Left hindlimb (tissue), 1 donor: Measurements from ENCODE around the gene HOMEZ.
A peak's percentile ranks its signal among the peaks of the same experiment; 100 is the strongest.
"Not testable (repeated sequence)": the region's sequence is repeated elsewhere in the genome, so short reads cannot be mapped to it uniquely, and the experiment has no call there.

Source experiments
- DNase-seq: peaks from one replicate; pipeline ENCODE4 v3.0.0-alpha.2; 2018

HOMEZ gene

DNA sequence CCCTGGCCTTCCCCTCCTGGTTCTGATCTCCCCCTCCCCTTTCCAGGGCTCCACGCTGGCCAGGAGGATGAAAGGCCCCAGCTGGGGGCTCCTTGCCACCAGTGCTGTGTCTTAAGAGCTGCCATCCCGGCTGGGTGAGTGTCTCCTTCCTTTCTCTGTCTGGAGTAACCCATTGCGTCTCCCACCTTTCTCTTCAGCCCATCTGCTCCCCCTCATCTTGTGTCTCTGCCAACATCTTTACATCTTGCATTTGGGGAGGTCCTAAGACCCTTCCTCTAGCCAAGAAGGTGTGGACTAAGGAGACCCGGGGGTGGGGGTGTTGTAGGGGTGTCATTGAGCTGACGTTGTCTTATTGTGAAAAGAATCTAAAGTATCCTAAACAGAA lies 21.2 kb upstream of the HOMEZ start:
- no peak for DNase-seq

DNA sequence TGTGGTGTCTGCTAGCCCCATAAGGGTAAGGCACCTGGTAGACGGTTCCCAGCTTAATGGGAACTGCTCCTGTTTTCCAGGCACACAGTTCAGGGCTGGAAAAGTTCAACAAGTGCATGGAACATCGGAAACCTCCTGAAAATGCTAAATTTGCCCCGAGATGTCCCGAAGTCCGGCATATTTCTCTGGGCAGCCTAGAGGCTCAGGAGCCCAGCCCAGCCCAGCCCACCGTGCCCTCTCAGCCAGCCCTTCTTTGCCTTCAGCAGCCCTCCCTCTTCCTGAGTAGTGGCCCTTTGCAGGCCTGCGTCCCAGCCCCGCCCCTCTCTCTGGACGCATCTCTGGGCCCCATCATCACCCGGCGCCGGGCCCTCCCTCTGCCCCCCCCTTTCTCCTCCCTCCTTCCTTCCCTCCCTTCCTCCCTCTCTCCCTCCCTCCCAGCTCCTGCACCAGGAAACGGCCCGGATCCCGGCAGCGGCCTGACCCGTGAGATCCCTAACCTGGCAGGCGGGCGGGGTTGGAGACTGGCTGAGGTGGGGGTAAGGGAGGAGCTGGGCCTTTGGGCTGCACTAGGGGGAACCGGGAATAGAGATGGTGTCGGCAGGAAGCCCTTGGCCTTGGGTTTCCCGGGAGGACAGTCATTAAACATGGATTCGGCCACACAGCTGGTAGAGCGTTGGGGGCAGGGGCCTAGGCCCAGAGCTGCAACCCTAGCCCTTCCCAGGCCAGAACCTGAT lies 20.6 kb upstream of the HOMEZ start, which contains the start of gene BCL2L2:
Gene BCL2L2 (plus strand): TSS at position 422 of the 734 bp plus-strand sequence. CDS start 935 bp downstream, outside the sequence.
- DNase-seq = peak; percentile 96

DNA sequence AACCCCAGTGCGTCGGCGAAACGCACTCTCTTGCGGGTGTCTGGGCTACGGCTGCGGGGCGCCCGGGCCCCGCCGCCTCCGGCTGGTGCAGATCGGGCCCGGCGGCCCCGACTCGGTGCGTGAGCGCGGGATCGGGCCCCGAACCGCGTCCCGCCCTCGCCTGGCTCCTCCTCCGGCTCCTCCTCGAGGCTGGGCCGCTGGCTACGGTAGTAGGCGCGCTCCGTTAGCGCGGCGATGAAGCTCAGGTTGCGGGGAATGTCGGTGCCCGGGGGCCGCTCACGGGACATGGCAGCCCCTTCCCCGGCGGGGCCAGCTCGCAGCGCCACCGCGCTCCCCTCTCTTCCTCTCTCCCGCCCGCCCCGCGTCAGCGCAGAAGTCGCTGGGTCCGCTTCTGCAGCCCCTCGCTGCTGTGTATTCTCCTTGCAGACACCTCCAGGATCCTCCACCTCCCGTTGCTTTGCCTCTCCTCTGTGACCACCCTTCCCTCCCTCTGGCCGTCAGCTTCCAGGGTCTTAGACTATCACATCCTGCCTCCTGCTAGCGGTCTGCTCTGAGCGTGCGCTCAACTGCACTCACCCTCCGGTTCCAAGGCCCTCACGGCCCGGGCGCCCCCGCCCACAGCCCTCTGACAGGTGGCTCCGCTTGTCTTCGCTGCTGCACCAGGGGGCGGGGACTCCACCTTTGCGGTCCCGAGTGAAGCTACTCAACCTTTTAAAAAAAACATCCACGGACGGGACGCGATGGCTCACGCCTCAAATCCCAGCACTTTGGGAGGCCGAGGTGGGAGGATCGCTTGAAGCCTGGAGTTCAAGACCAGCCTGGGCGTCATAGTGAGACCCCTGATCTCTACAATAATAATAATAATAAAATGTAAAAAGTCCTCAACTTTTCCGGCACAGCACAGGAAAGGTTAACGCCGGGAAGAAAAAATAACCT lies 16.6 kb upstream of the HOMEZ start, which contains the start of gene PPP1R3E:
Gene PPP1R3E (minus strand): TSS at position 570 of the 936 bp plus-strand sequence. CDS start 283 bp downstream, at position 287.
- peak; percentile 73 for DNase-seq

DNA sequence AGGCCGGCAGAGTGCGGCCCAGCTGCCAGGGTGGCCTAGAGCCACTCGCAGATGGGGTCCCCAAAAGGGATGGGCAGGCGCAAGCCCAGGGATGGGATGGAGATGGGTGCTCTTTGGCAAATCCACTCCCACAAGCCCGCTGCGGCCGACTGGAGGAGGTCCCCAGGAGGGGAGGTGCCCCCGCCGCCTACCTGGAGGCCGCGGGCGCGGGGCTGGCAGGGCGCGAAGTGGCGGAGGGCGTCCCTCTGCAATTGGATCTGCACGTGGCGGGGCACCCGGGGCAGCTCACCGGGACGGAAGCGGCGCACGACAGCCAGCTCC lies 16.0 kb upstream of the HOMEZ start:
- no peak for DNase-seq

DNA sequence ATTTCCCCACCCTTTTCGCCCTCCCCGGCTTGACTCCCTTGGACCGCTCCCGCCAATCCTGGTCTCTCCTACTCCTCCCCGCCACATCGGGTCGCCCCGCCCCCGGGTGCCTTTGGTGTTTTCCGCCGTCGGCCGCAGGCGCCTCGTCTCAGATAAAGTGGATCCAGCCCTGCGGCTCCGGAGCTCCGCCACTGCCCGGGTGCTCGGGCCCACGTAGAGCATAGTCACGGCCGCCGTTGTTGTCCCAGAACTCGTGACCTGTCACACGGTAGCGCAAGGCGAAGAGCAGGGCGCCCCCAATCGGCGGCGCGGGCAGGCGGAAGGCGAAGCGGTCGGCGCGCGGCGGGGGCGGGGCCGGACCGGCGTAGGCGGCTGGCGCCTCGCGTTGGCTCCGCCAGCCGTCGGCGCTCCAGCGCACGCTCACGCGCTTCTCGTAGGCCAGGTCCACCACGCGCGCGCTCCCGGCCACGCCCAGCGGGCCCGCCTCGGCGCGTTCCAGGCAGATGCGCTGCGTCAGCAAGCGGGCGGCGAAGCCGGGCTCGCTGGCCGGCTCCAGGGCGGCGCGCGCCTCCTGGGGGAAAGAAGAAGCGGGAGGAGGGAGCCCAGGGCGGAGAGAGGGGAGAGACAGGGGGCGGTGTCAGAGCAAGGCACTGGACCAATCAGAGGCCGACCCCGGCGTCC lies 15.5 kb upstream of the HOMEZ start:
- peak; percentile 99 for DNase-seq

DNA sequence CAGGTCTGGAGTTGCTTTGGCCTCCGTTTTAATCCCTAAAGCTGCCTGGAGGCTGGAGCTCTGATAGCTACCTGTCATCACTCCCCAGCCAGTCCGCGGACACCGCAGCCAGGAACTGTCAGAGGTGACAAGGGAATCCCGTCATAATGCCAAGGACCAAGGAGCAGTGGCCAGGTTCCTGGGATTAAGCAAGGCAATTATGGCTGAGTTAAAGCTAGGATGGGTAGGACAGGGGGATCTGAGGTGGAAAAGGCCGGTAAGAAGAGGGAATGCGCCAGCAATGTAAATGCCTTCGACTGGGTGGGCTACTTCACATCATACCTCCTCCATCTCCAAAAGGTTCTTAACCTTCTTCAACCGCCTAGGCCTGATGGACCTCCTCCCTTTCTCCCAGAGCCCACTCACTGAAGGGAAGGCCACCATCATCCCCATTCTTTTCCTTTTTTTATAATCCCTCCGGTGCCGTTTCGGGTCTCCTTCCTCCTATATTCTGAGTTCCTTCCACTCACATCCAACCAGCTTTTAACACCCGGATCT lies 14.8 kb upstream of the HOMEZ start:
- DNase-seq = no peak

DNA sequence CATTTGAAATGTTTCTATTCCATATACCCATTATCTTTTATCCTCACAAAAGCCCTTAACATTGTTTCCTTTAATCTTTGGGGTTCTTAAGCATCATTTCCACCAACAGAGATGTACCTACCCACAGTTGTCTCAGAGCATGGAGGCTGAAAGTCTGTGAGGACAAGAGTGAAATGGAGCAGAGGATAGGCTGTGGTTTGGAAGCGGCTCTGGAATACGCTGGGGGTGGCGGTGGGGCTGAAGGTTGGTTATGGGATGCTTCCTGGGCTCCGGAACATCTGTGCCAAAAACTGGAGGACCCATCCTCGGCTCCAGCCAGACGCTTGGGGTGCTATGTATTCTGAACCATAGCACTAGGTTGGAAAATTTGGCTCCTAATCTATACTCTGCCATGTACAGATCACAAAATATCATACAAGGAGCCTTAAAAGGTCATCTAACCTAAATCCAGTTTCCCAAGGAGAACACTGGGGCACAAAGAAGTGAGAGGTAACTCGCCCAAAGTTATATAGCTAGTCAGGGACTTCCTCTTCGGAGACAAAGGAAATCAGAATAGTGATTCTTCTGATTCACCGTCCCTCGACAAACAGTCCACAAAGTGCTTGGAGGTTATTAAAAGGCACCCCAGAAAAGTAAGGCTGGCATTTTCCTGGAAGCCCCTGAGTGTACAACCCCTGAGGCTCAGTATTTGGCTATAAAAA lies 14.2 kb upstream of the HOMEZ start:
- no peak for DNase-seq

DNA sequence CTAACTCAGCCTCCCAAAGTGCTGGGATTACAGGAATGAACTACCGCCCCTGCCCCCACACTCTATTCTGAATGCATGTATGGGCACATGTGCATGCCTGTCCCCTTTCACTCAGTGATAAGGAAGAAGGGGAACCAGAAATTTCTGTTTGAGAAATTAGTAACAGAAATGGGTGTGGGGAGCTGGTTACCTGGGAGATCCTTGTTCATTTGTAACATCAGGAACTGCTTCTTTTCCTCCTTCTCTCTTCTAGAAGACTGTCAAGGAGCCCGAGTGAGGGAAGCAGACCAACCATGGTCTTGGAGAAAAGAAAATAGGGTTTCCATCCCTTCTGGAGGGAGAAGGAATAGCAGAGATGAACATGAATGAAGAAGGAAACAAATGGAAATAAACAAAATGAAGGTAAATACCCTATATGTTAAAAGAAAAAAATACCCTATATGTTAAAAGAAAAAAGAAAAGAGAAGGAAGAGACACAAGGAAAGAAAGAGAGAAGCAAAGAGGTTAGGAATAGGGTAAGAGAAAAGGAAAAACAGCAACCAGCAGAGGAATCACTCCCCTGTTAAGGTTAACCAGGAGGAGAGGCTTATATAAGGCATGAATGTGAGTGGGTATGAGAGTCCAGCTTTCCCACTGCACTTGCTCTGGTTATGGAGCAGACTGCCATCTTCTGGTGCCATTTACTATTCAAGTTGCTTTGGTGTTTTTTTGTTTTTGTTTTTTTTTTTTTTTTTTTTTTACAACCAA lies 13.5 kb upstream of the HOMEZ start:
- no peak for DNase-seq

DNA sequence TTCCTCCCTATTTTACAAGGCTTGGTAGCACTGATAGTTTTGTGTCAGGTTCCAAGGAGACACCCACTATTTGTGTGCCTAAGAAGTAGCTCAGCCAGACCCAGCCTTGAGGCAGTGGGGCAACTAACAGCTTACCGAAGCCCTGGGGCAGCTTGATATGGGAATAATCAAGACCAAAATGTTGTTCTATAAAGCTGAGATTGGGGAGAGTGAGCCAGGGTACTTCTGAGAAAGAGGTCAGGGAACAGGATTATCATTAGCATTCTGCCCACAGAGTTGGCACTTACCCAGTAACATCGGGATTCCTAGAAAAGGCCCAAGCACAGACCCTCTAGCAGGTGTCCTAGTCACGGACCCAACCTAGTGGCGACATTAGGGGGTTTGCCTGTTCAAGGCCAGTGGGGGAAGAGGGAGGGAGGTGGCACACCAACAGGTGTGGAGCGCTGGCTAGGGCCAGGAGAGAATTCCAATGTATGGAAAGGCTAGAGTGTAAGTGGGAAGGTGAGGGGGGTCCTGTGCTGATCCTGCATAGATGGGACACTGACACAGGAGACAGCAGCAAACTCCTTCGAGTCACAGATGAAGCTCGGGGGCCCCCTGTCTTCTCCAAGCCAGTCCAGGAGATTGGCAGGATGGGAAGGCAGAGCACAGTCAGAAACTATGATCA lies 11.8 kb upstream of the HOMEZ start:
- DNase-seq = no peak

DNA sequence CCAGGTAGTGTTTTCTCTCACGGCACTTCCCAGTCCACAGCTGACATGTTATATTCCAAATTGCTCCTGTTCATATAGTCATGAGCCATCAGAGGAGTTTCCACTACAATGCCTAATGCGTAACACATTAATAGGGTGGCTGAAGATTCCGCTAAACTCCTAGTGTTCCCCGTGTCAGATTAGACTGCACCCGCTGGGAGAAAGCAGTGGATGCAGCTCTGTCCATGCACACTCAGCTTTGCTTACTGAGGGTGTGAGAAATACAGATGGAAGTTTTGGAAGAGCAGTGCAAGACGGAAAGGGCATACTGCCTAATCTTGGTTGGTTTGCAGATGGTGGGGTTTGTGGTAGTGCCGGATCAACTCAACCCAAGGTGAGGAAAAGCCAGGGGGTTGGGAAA lies 11.2 kb upstream of the HOMEZ start:
- no peak for DNase-seq

DNA sequence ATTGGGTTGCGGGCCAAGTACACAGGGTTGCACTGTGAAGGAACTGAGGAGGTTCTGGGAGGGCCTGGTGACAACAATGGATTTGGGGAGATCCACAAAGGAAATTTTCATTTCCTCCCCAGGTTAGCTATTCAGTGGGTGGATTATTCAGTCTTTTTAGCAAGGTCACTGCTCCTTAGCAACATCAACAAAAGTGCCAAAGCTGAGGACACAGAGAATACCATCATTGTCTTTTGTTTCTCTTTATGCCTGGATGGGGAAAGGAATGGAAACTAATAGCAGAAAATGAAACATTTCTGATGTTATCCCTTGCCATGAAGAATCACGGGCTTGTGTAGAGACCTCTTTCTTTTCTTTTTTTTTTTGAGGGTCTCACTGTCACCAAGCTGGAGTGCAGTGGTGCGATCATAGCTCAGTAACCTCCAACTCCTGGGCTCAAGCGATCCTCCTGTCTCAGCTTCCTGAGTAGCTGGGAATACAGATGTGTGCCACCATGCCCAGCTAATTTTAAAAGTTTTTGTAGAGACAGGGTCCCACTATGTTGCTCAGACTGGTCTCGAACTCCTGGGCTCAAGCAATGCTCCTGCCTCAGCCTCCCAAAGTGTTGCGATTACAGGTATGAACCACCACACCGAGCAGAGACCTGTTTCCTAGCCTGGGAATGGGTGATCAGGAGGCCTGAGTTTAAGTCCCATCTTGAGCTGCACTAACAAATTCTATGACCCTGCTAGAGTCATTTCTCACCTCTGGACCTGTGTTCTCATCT lies 10.3 kb upstream of the HOMEZ start:
- DNase-seq = no peak

DNA sequence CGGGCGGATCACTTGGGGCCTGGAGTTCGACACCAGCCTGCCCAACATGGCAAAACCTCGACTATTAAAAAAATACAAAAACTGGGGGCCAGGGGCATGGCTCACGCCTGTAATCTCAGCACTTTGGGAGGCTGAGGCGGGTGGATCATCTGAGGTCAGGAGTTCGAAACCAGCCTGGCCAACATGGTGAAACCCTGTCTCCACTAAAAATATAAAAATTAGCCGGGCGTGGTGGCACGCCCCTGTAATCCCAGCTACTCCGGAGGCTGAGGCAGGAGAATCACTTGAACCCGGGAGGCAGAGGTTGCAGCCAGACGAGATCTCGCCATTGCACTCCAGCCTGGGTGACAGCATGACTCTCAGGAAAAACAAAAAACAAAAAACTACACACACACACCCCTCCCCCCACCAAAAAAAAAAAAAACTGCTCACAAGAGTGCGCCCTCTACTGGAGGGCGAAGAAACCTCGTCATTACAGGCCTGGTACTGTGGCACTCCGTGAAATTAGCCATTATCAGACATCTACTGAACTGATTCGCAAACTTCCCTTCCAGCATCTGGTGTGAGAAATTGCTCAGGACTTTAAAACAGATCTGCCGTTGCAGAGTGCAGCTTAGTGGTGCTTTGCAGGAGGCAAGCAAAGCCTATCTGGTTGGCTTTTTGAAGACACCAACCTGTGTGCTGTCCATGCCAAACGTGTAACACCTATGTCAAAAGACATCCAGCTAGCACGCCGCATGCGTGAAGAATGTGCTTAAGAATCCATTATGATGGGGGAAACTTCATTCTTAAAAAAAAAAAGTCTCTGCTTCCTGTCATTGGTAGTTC lies 9.0 kb upstream of the HOMEZ start:
- no peak for DNase-seq

DNA sequence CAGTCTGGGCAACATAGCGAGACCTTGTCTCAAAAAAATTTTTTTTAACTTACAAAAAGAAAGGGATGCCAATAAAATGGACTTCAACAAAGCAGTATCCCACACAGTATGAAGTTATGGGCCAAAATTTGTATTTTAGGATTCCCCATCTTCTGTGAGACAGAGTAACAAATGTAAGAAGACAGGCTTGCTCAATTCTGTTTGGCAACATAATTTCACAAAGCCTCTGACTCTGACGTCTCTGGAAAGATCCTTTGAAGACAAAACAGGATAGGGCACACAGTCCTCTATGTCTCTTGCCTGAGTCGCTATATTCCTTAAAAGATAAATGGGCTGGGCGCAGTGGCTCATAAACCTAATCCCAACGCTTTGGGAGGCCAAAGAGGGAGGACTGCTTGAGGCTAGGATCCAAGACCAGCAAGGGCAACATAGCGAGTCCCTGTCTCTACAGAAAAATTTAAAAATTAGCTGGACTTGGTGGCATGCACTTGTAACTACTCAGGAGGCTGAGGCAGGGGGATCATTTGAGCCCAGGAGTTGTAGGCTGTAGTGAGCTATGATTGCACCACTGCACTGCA lies 1.1 kb upstream of the HOMEZ start:
- DNase-seq = no peak

DNA sequence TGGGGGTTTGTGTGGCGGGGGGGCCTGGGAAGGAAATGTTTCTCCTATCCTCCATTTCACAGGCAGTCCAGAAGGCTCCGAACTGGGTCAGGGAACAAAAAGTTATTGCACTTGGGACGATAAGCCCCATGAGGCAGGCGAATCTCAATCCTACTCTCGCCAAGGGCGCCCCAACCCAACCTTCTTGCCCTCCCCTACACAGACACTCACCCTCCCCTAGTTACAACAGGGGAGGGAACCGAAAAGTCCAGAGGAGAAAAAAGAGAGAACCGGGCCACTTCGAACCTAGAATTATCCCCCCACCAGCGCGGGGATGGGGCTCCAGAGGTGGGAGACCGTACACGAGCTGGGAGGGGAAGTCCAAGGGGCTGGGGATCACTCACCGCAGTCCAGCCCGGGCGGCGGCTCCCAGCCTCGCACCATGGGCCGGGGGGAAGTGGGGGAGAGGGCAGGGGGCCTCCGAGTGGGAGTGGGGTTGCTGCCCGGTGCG lies 357 bp downstream of the HOMEZ start:
- peak; percentile 45 for DNase-seq

DNA sequence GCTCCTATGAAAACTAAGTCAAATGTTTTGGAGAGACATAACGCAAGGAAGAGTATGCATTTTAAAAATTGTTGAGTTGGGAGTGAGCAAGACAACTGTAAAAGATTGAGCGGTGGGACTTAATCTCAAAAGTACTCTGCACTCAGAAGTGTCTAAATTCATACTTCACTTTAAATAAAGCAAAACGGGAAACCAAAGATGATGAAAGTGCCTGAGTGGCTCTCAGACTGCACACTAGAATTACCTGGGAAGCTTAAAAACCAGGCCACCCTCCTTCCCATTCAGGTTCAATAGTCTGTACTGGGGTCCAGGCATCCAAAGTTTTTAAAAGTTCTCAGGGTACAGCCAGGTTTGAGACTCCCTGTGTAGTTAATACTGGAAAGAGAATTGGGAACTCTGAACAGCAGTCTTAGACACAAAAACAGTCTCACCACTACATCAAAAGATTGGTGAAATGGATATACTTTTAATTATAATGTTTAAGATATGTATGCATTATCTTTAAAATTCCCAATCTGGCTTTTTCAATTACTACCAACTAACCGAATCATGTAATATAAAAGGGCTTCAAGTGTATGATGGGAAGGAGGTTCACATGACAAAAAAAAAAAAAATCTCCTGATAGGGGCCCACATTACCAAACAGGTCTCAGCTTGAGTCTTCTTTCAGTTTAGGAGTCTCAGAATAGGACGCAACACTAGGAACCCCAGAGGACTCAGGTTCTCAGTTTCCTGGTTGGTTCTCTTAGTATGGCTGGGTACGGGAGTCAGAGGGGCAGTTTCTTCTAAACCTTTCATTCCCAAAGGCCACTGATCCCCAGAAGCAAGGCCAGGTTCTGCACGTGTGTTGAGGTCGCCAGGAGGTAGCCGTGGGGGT lies 1.0 kb downstream of the HOMEZ start:
- DNase-seq = no peak

DNA sequence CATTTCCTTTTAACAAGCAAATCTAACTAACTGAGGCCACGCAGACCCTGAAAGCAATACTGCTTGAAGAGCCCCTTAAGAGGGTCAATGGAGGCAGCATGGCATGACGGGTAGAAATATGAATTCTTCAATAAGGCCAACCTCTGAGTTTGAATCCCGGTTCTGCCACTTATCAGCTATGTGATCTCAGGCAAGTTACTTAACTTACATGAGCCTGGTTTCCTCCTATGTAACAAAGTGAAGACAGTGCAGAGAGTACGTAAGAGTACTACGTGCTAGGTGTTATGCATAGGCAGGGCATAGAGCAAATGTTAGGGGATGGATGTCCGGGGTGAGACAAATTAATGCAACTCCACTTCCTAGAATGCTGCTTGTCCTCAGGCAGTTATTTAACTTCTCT lies 4.7 kb downstream of the HOMEZ start:
- no peak for DNase-seq

DNA sequence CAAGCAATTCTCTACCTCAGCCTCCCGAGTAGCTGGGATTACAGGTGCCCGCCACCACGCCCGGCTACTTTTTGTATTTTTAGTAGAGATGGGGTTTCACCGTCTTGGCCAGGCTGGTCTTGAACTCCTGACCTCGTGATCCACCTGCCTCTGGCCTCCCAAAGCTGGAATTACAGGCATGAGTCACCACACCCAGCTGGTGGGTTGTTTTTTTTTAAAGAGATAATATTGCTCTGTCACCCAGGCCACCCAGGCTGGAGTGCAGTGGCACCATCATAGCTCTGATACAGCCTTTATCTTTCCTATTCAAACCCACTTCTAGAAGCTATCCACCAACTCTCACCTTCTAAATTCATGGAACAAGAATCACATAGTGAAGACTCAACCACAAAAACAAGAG lies 8.0 kb downstream of the HOMEZ start:
- not testable (repeated sequence) for DNase-seq

DNA sequence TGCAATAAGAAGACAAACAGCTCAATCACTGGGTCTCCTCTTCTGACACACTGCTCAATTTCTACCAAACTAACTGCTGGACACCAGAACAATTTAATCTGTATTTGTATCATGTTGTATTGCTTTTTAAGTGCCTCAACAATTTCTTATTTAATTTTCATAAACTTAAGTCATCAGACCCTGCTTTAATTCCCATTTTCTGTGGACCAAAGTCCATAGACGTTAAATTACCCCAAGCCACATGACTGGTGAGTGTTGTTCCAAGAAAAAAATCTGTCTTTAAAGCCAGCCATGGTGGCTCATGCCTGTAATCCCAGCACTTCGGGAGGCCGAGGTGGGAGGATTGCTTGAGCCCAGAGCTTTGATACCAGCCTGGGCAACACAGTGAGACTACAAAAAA lies 8.7 kb downstream of the HOMEZ start:
- no peak for DNase-seq
